HG02610 (cell line): Measurements from ENCODE around the gene DEFB131B.
"Not testable (repeated sequence)": the region's sequence is repeated elsewhere in the genome, so short reads cannot be mapped to it uniquely, and the experiment has no call there.

Experiments
- ATAC-seq: cut with Tn5 transposase; IDR thresholded peaks from one replicate; pipeline ENCODE4 v1.9.1; 2021; ENCODE audit warnings: mild to moderate bottlenecking, moderate library complexity; ENCODE audit not compliant: unreplicated experiment

The DEFB131B gene

GRCh38 chr11:71910775-71911174, 32.5 kb downstream of the DEFB131B start:
- ATAC-seq: not testable (repeated sequence)

- ATAC-seq: not testable (repeated sequence)
These were observed 33.2 kb downstream of the DEFB131B start for GRCh38 chr11:71911321-71911985.

- ATAC-seq: not testable (repeated sequence)
These were observed 33.7 kb downstream of the DEFB131B start for GRCh38 chr11:71911986-71912340.

- no peak for ATAC-seq
These were observed 35.7 kb downstream of the DEFB131B start for GRCh38 chr11:71913756-71914526.

- no peak for ATAC-seq
These were observed 36.5 kb downstream of the DEFB131B start for GRCh38 chr11:71914617-71915189.

GRCh38 chr11:71917646-71918140, 39.4 kb downstream of the DEFB131B start:
- ATAC-seq: no peak

GRCh38 chr11:71927820-71928736, 49.8 kb downstream of the DEFB131B start, which contains the start of gene XNDC1N:
XNDC1N (minus strand) TSS chr11:71928594; CDS start chr11:71923353, 5,241 bp downstream.
- ATAC-seq: peak; percentile 47

- ATAC-seq: peak; percentile 64
These were observed 50.6 kb downstream of the DEFB131B start, which contains the start of gene RNF121 for GRCh38 chr11:71928737-71929443. RNF121 (plus strand) TSS chr11:71929046; CDS start chr11:71929062, 16 bp downstream.

GRCh38 chr11:71929491-71929890, 51.2 kb downstream of the DEFB131B start:
- no peak for ATAC-seq

GRCh38 chr11:71930556-71931244, 52.4 kb downstream of the DEFB131B start:
- peak; percentile 11 for ATAC-seq

GRCh38 chr11:71931245-71931602, 53.0 kb downstream of the DEFB131B start:
- peak; percentile 35 for ATAC-seq

- ATAC-seq: no peak
These were observed 55.1 kb downstream of the DEFB131B start for GRCh38 chr11:71933141-71933933.
